ENCODE results near the gene CRIP3. TPM values are rescaled to one million over a fixed set of nuclear protein-coding genes. Genes with fewer than 3 reads are reported as not detected.

The CRIP3 gene
- total RNA-seq, 4 donors from 2014 or later = not detected

GRCh38 chr6:43339168-43339567 lies 30.5 kb upstream of the CRIP3 start:
- H3K27ac ChIP-seq (replicated peaks in 1 of 4) = no peak overlapping the region
- no peaks in the 10 kb centered on the region for H3K9me3 ChIP-seq
- peaks cover 0 to 7% (median under 1%) of the 10 kb centered on the region in 4 donors for H3K4me1 ChIP-seq
- TF ChIP-seq POLR2AphosphoS5 (IDR thresholded peaks at IDR 0.05) = no peak
- H3K4me3 ChIP-seq = no peak overlapping the region
- H3K36me3 ChIP-seq = peaks cover 36 to 73% (median 71%) of the 10 kb centered on the region in 4 donors
- intact Hi-C loops (cut with DNase I) = no loop called here
- DNase-seq (ENCODE audit: extremely low spot score) = no peak
- WGBS = 98% methylated on average over 4 of the region's 4 CpGs
- no peaks in the 10 kb centered on the region for H3K27me3 ChIP-seq

DNA sequence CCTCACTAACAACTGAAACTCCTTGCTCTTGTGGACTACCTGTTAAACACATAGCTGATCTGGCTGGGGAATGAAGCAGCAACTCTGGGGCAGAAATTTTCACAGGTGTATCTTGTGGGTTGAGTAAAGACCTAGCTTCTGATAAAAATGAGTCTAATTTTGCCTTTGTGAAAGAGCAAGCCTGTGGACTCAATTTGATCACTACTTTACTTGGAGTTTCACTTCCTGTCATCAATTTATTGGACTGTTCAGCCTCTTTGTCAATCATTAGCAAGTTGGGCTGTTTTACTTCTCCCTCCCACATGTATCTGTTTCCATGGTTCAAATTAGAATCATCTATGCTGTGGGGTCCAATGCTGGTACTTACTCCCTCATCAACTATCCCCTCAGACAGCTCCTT lies 29.6 kb upstream of the CRIP3 start:
- H3K27me3 ChIP-seq = no peaks in the 10 kb centered on the region
- intact Hi-C loops (cut with DNase I) = no loop called here
- no peak overlapping the region for H3K27ac ChIP-seq (replicated peaks in 1 of 4)
- no peaks in the 10 kb centered on the region for H3K9me3 ChIP-seq
- no peak overlapping the region for H3K4me3 ChIP-seq
- peaks cover 0 to 7% (median 3%) of the 10 kb centered on the region in 4 donors for H3K4me1 ChIP-seq
- DNase-seq (ENCODE audit: extremely low spot score) = no peak
- TF ChIP-seq POLR2A (IDR thresholded peaks at IDR 0.05; ENCODE audit: low read depth) = no peak
- TF ChIP-seq EP300 (IDR thresholded peaks at IDR 0.05) = no peak
- TF ChIP-seq POLR2AphosphoS5 (IDR thresholded peaks at IDR 0.05) = no peak
- TF ChIP-seq, protein P1, sequence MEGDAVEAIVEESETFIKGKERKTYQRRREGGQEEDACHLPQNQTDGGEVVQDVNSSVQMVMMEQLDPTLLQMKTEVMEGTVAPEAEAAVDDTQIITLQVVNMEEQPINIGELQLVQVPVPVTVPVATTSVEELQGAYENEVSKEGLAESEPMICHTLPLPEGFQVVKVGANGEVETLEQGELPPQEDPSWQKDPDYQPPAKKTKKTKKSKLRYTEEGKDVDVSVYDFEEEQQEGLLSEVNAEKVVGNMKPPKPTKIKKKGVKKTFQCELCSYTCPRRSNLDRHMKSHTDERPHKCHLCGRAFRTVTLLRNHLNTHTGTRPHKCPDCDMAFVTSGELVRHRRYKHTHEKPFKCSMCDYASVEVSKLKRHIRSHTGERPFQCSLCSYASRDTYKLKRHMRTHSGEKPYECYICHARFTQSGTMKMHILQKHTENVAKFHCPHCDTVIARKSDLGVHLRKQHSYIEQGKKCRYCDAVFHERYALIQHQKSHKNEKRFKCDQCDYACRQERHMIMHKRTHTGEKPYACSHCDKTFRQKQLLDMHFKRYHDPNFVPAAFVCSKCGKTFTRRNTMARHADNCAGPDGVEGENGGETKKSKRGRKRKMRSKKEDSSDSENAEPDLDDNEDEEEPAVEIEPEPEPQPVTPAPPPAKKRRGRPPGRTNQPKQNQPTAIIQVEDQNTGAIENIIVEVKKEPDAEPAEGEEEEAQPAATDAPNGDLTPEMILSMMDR (IDR thresholded peaks at IDR 0.05) = no peak
- H3K36me3 ChIP-seq = peaks cover 36 to 70% (median 62%) of the 10 kb centered on the region in 4 donors

DNA sequence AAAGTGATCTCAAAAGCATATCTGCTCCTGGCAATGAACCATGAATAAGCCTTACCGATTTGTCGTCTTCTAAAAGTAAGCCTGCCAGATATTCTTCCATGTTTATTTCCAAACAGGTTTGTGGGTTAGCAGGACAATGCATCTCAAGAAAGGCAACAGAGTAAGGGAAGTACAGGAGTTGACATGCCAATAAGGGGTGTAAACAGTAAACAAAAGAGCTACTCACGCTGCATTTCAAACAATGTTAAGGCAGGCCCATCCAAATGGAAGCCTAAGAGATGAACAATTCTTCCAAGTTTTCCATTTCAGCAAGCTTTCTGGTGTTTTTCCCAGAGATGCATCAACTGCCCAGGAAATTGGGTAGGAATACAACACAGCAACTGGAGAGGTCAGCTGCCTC lies 27.8 kb upstream of the CRIP3 start:
- no peak overlapping the region for H3K27ac ChIP-seq (replicated peaks in 1 of 4)
- no peaks in the 10 kb centered on the region for H3K27me3 ChIP-seq
- H3K36me3 ChIP-seq = peaks cover 23 to 51% (median 43%) of the 10 kb centered on the region in 4 donors
- TF ChIP-seq EP300 (IDR thresholded peaks at IDR 0.05) = no peak
- TF ChIP-seq, protein P1 (IDR thresholded peaks at IDR 0.05) = no peak
- TF ChIP-seq POLR2AphosphoS5 (IDR thresholded peaks at IDR 0.05) = no peak
- TF ChIP-seq POLR2A (IDR thresholded peaks at IDR 0.05; ENCODE audit: low read depth) = no peak
- intact Hi-C loops (cut with DNase I) = no loop called here
- H3K9me3 ChIP-seq = no peaks in the 10 kb centered on the region
- peaks cover 0 to 7% (median 3%) of the 10 kb centered on the region in 4 donors for H3K4me1 ChIP-seq
- no peak overlapping the region for H3K4me3 ChIP-seq
- WGBS = 69% methylated on average over 3 of the region's 3 CpGs
- DNase-seq (ENCODE audit: extremely low spot score) = no peak

DNA sequence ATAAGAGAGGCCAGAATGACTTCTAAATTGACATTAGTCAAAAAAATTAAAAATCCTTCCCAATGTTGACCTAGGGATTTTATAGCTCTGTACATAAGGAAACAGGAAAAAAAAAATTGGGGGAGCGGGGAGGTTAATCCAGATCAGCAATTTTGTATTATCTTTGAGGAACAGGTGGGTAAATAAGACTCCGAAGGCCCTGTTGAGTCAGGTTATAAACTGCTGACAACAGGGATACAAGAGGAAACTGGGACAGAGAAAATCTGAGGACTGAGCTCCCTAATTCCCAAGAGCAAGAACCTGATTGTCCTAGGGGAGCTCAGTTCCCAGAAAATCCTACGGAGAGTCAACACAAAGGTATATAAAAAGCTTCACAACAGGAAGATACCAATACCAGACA lies 26.8 kb upstream of the CRIP3 start:
- Histone ChIP-seq H3K36me3 (peaks cover 15 to 46% (median 37%) of the 10 kb centered on the region in 4 donors), H3K27me3 (no peaks in the 10 kb centered on the region), H3K4me3 (no peak overlapping the region), H3K27ac (replicated peaks in 1 of 4) (no peak overlapping the region), H3K4me1 (peaks cover 0 to 7% (median 3%) of the 10 kb centered on the region in 4 donors), H3K9me3 (no peaks in the 10 kb centered on the region)
- DNase-seq (ENCODE audit: extremely low spot score) = no peak
- 88% methylated on average over 3 of the region's 3 CpGs for WGBS
- TF ChIP-seq POLR2A (IDR thresholded peaks at IDR 0.05; ENCODE audit: low read depth) (no peak), EP300 (IDR thresholded peaks at IDR 0.05) (no peak), POLR2AphosphoS5 (IDR thresholded peaks at IDR 0.05) (no peak)
- TF ChIP-seq, protein P1 (IDR thresholded peaks at IDR 0.05) = no peak
- intact Hi-C loops (cut with DNase I) = no loop called here

- H3K27ac ChIP-seq (replicated peaks in 1 of 4) = no peak overlapping the region
- WGBS = 50% methylated on average over 2 of the region's 2 CpGs
- peaks cover 7 to 37% (median 28%) of the 10 kb centered on the region in 4 donors for H3K36me3 ChIP-seq
- H3K27me3 ChIP-seq = no peaks in the 10 kb centered on the region
- no peak overlapping the region for H3K4me3 ChIP-seq
- DNase-seq (ENCODE audit: extremely low spot score) = no peak
- no peaks in the 10 kb centered on the region for H3K9me3 ChIP-seq
- TF ChIP-seq, protein P1 (IDR thresholded peaks at IDR 0.05) = peak; percentile 57 to 60 (median 58)
- no peak for TF ChIP-seq POLR2A (IDR thresholded peaks at IDR 0.05; ENCODE audit: low read depth)
- intact Hi-C loops (cut with DNase I) = loop anchor here (1.0 kb wide), 1 partner anchor 71 kb away; no protein-coding TSS in a partner anchor
- peaks cover 0 to 7% (median 3%) of the 10 kb centered on the region in 4 donors for H3K4me1 ChIP-seq
These were observed 26.0 kb upstream of the CRIP3 start for GRCh38 chr6:43334466-43335095.

All from esophagus muscularis mucosa (tissue), 4 donors.